Measurements from ENCODE around the gene ITPRIP. TPM values are rescaled to one million over a fixed set of nuclear protein-coding genes. Genes with fewer than 3 reads are reported as not detected.

Gene ITPRIP
- total RNA-seq, 3 donors from 2014 or later (not counting 1 experiment from before 2014, with no cell fraction given), result 172 to 225 (median 176) TPM

GRCh38 chr10:104316321-104317099 is 21.8 kb downstream of the ITPRIP start:
- H3K27me3 ChIP-seq (ENCODE audit: control insufficient read depth, insufficient read depth, low read length), result no peaks in the 10 kb centered on the region
- H3K36me3 ChIP-seq (ENCODE audit: control insufficient read depth, insufficient read depth, low read length), result peaks cover 49% of the 10 kb centered on the region
- peaks cover 35% of the 10 kb centered on the region for H3K4me1 ChIP-seq (ENCODE audit: control insufficient read depth, insufficient read depth, low read length)
- H3K9me3 Mint-ChIP-seq, result no peaks in the 10 kb centered on the region
- no peaks in the 10 kb centered on the region for H3K27me3 Mint-ChIP-seq (ENCODE audit: low read depth in 2 of 2)
- H3K9me3 ChIP-seq (ENCODE audit: control insufficient read depth, insufficient read depth, low read length), result no peaks in the 10 kb centered on the region
- H3K27ac Mint-ChIP-seq, result peak overlapping the region; percentile 70 to 100
- no peak overlapping the region for H3K4me3 Mint-ChIP-seq
- peaks cover 63 to 72% of the 10 kb centered on the region in 2 donors for H3K4me1 Mint-ChIP-seq
- no peak overlapping the region for H3K4me3 ChIP-seq (ENCODE audit: low read length)
- WGBS (ENCODE audit: insufficient coverage), result 96% methylated on average over 9 of the region's 9 CpGs
- intact Hi-C loops (cut with micrococcal nuclease), result no loop called here
- H3K36me3 Mint-ChIP-seq, result no peaks in the 10 kb centered on the region
- TF ChIP-seq, protein P1, sequence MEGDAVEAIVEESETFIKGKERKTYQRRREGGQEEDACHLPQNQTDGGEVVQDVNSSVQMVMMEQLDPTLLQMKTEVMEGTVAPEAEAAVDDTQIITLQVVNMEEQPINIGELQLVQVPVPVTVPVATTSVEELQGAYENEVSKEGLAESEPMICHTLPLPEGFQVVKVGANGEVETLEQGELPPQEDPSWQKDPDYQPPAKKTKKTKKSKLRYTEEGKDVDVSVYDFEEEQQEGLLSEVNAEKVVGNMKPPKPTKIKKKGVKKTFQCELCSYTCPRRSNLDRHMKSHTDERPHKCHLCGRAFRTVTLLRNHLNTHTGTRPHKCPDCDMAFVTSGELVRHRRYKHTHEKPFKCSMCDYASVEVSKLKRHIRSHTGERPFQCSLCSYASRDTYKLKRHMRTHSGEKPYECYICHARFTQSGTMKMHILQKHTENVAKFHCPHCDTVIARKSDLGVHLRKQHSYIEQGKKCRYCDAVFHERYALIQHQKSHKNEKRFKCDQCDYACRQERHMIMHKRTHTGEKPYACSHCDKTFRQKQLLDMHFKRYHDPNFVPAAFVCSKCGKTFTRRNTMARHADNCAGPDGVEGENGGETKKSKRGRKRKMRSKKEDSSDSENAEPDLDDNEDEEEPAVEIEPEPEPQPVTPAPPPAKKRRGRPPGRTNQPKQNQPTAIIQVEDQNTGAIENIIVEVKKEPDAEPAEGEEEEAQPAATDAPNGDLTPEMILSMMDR (IDR thresholded peaks at IDR 0.05), result no peak
- no peak overlapping the region for H3K27ac ChIP-seq (ENCODE audit: low read length)
- ATAC-seq, result no peak
- DNase-seq, result no peak

DNA sequence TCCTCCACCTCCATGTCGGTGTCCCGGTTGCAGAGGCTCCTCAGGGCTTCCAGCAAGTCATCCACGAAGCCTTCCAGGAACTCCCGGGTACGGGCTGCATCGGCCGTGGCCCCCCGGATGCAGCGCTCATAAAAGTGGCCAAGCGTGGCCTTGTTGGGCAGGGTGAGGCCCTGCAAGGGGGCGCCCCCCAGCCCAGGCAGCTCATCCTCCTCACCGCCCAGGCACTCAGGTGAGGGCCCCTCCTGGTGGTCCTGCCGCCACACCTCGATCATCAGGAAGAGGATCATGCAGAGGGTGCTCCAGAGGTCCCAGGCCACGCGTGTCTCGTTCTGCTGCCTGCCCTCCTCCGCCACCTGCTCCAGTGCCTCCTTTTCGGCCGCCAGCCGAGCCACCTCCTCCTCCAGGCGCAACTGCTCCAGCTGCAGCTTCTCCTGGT is 22.8 kb downstream of the ITPRIP start:
- ATAC-seq, result peak in 1 of 3 donors; percentile 6
- peak overlapping the region in 1 of 2 donors; percentile 54 for H3K27ac Mint-ChIP-seq
- TF ChIP-seq, protein P1 (IDR thresholded peaks at IDR 0.05), result no peak
- Histone ChIP-seq H3K4me3 (ENCODE audit: low read length) (no peak overlapping the region), H3K27ac (ENCODE audit: low read length) (no peak overlapping the region), H3K36me3 (ENCODE audit: control insufficient read depth, insufficient read depth, low read length) (peaks cover 56% of the 10 kb centered on the region), H3K9me3 (ENCODE audit: control insufficient read depth, insufficient read depth, low read length) (no peaks in the 10 kb centered on the region), H3K27me3 (ENCODE audit: control insufficient read depth, insufficient read depth, low read length) (no peaks in the 10 kb centered on the region), H3K4me1 (ENCODE audit: control insufficient read depth, insufficient read depth, low read length) (peaks cover 35% of the 10 kb centered on the region)
- 97% methylated on average over 22 of the region's 22 CpGs for WGBS (ENCODE audit: insufficient coverage)
- intact Hi-C loops (cut with micrococcal nuclease), result no loop called here
- H3K9me3 Mint-ChIP-seq, result no peaks in the 10 kb centered on the region
- H3K27me3 Mint-ChIP-seq (ENCODE audit: low read depth in 2 of 2), result no peaks in the 10 kb centered on the region
- DNase-seq, result peak in 1 of 2 donors; percentile 15
- no peaks in the 10 kb centered on the region for H3K36me3 Mint-ChIP-seq
- H3K4me1 Mint-ChIP-seq, result peaks cover 54 to 71% of the 10 kb centered on the region in 2 donors
- no peak overlapping the region for H3K4me3 Mint-ChIP-seq

GRCh38 chr10:104314591-104315485 is 23.4 kb downstream of the ITPRIP start:
- peaks cover 57% of the 10 kb centered on the region for H3K36me3 ChIP-seq (ENCODE audit: control insufficient read depth, insufficient read depth, low read length)
- H3K4me1 ChIP-seq (ENCODE audit: control insufficient read depth, insufficient read depth, low read length), result peaks cover 38% of the 10 kb centered on the region
- TF ChIP-seq, protein P1 (IDR thresholded peaks at IDR 0.05), result no peak
- DNase-seq (peak in 1 of 2 donors; percentile 17), ATAC-seq (peak in 1 of 3 donors; percentile 4)
- 97% methylated on average over 43 of the region's 43 CpGs for WGBS (ENCODE audit: insufficient coverage)
- intact Hi-C loops (cut with micrococcal nuclease), result no loop called here
- Mint-ChIP-seq H3K4me3 (no peak overlapping the region), H3K27me3 (ENCODE audit: low read depth in 2 of 2) (no peaks in the 10 kb centered on the region), H3K4me1 (peaks cover 54 to 70% of the 10 kb centered on the region in 2 donors), H3K9me3 (no peaks in the 10 kb centered on the region), H3K27ac (no peak overlapping the region), H3K36me3 (no peaks in the 10 kb centered on the region)
- no peaks in the 10 kb centered on the region for H3K9me3 ChIP-seq (ENCODE audit: control insufficient read depth, insufficient read depth, low read length)
- H3K4me3 ChIP-seq (ENCODE audit: low read length), result no peak overlapping the region
- H3K27me3 ChIP-seq (ENCODE audit: control insufficient read depth, insufficient read depth, low read length), result no peaks in the 10 kb centered on the region
- no peak overlapping the region for H3K27ac ChIP-seq (ENCODE audit: low read length)

Measured in natural killer cell (primary cell).